ENCODE measurements around the gene SLC1A3. TPM values are rescaled to one million over a fixed set of nuclear protein-coding genes. Genes with fewer than 3 reads are reported as not detected.

The SLC1A3 gene
- not detected in 2 replicates for total RNA-seq

GRCh38 chr5:36606428-36607113, at the start of gene SLC1A3:
TSS of gene SLC1A3 (plus strand) at chr5:36606606. CDS start at chr5:36608424, 1,818 bp downstream.

